ENCODE measurements around the gene FARSB. TPM values are rescaled to one million over a fixed set of nuclear protein-coding genes. Genes with fewer than 3 reads are reported as not detected.
A peak's percentile ranks its signal among the peaks of the same experiment; 100 is the strongest.

FARSB gene
- total RNA-seq, 1 experiment from 2014 or later: 36.7 TPM

GRCh38 chr2:222653280-222653679 lies 2.6 kb downstream of the FARSB start:
- no peak for DNase-seq
- H2AFZ ChIP-seq (ENCODE audit: low read length): no peak overlapping the region
- peaks cover 40% of the 10 kb centered on the region for H3K4me1 ChIP-seq (ENCODE audit: low read length)
- no peaks in the 10 kb centered on the region for H3K9me2 ChIP-seq (replicated peaks; ENCODE audit: insufficient read depth, low read length)
- peaks cover 10% of the 10 kb centered on the region; the same call in 1 of the 2 replicates for H4K20me1 ChIP-seq (ENCODE audit: insufficient read depth, low read depth, low read length)
- H3K27ac ChIP-seq (ENCODE audit: low read length): no peak overlapping the region
- H3K4me3 ChIP-seq (ENCODE audit: low read length): peak overlapping the region; percentile 94; the same call in 1 of the 2 replicates
- H3K9me3 ChIP-seq (ENCODE audit: low read length): no peaks in the 10 kb centered on the region
- H3K79me2 ChIP-seq (ENCODE audit: low read length): peaks cover 83% of the 10 kb centered on the region
- no peaks in the 10 kb centered on the region for H3K27me3 ChIP-seq (ENCODE audit: low read length)
- H3K4me2 ChIP-seq (ENCODE audit: low read depth, low read length, poor library complexity, severe bottlenecking): peak overlapping the region; percentile 97
- peak overlapping the region; percentile 98 for H3K9ac ChIP-seq (ENCODE audit: low read length)
- peaks cover 6% of the 10 kb centered on the region; the same call in 1 of the 2 replicates for H3K36me3 ChIP-seq (ENCODE audit: insufficient read depth, low read length)

DNA sequence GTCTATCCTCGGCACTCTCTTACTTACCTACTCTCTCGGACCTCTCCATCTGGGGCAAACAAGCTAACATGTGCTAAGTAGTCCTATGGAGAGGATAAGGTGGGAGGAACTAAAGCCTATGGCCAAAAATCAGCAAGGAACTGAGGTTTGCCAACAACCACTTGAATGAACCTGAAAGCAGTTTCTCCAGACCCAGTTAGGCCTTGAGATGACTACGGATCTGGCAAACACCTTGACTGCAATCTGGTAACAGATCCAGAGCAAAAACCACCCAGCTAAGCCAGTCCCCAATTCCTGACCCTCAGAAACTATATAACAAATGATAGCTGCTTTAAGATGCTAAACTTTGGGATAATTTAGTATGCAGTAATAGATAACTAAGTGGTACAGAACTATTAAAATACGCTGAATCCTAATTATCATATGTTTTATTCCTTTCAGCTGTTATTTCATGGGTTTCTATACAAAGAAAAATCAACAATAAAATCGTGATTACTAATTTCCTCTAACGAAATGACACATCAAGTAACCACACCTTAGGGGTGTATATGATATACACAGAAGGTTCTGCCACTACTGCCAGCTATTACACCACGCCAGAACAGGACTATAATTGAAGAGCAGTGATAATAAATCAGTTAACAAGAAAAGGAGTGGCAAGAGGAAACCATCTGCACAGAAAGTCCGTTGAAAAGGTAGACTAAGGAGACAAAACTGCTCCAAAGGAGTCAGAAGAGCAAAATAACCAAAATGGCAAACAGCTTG lies 3.2 kb downstream of the FARSB start:
- Histone ChIP-seq H3K4me1 (ENCODE audit: low read length) (peaks cover 40% of the 10 kb centered on the region), H3K79me2 (ENCODE audit: low read length) (peaks cover 86% of the 10 kb centered on the region), H3K36me3 (ENCODE audit: insufficient read depth, low read length) (peaks cover 9% of the 10 kb centered on the region; the same call in 1 of the 2 replicates), H3K9me2 (replicated peaks; ENCODE audit: insufficient read depth, low read length) (no peaks in the 10 kb centered on the region), H3K4me3 (ENCODE audit: low read length) (no peak overlapping the region; the same call in 1 of the 2 replicates), H3K4me2 (ENCODE audit: low read depth, low read length, poor library complexity, severe bottlenecking) (peak overlapping the region; percentile 97), H3K9me3 (ENCODE audit: low read length) (no peaks in the 10 kb centered on the region), H3K27me3 (ENCODE audit: low read length) (no peaks in the 10 kb centered on the region), H4K20me1 (ENCODE audit: insufficient read depth, low read depth, low read length) (peaks cover 10% of the 10 kb centered on the region; the same call in 1 of the 2 replicates), H3K9ac (ENCODE audit: low read length) (peak overlapping the region; percentile 98), H2AFZ (ENCODE audit: low read length) (no peak overlapping the region), H3K27ac (ENCODE audit: low read length) (no peak overlapping the region)
- no peak for DNase-seq

DNA sequence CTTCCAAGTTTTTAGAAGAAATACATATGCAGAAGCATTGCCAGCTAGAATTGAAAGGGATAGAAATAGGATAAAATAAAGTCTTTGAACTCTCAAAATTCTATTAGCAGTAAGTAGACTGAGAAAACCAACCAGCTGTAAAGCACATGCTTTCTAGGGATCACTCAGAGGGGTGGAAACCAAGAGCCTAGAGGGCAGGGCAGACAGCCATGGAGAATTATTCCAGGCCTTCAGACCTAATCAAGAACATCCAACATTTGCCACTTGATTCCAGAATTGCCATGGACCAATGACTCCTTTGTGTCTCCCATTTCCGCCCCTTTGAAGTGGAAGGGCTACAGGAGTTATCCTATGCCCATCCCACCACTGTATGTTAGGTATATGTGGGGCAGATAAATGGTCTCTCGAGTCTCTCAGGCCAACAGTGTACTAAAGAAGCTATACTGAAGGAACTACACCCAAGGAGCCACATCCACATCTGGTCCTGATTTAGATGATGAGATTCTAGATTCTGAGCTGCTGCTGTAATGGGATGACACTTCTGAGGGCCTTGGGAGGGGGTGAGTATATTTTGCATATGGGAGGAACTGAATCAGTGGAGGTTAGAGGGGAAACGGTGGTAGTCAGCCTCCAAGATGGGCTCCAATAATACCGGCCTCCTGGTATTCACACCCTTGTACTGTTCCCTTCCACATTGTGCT lies 4.0 kb downstream of the FARSB start:
- no peaks in the 10 kb centered on the region for H3K9me3 ChIP-seq (ENCODE audit: low read length)

GRCh38 chr2:222649801-222650200 lies 6.1 kb downstream of the FARSB start:
- Histone ChIP-seq H3K36me3 (ENCODE audit: insufficient read depth, low read length) (peaks cover 26% of the 10 kb centered on the region), H3K9me3 (ENCODE audit: low read length) (no peaks in the 10 kb centered on the region), H2AFZ (ENCODE audit: low read length) (no peak overlapping the region), H3K4me2 (ENCODE audit: low read depth, low read length, poor library complexity, severe bottlenecking) (no peak overlapping the region), H3K9me2 (replicated peaks; ENCODE audit: insufficient read depth, low read length) (no peaks in the 10 kb centered on the region), H4K20me1 (ENCODE audit: insufficient read depth, low read depth, low read length) (peaks cover 10% of the 10 kb centered on the region; the same call in 1 of the 2 replicates), H3K79me2 (ENCODE audit: low read length) (peaks cover 88% of the 10 kb centered on the region), H3K9ac (ENCODE audit: low read length) (no peak overlapping the region), H3K4me1 (ENCODE audit: low read length) (peaks cover 46% of the 10 kb centered on the region), H3K4me3 (ENCODE audit: low read length) (no peak overlapping the region), H3K27ac (ENCODE audit: low read length) (no peak overlapping the region), H3K27me3 (ENCODE audit: low read length) (no peaks in the 10 kb centered on the region)
- DNase-seq: no peak

More for the DNA sequence above, 4.0 kb downstream of the FARSB start:
- Histone ChIP-seq H3K9me2 (replicated peaks; ENCODE audit: insufficient read depth, low read length) (no peaks in the 10 kb centered on the region), H3K4me3 (ENCODE audit: low read length) (no peak overlapping the region), H3K4me2 (ENCODE audit: low read depth, low read length, poor library complexity, severe bottlenecking) (no peak overlapping the region), H3K79me2 (ENCODE audit: low read length) (peaks cover 85% of the 10 kb centered on the region), H3K36me3 (ENCODE audit: insufficient read depth, low read length) (peaks cover 9% of the 10 kb centered on the region; the same call in 1 of the 2 replicates), H3K27ac (ENCODE audit: low read length) (no peak overlapping the region), H4K20me1 (ENCODE audit: insufficient read depth, low read depth, low read length) (peaks cover 10% of the 10 kb centered on the region; the same call in 1 of the 2 replicates), H3K27me3 (ENCODE audit: low read length) (no peaks in the 10 kb centered on the region), H3K4me1 (ENCODE audit: low read length) (peaks cover 33% of the 10 kb centered on the region), H3K9ac (ENCODE audit: low read length) (no peak overlapping the region), H2AFZ (ENCODE audit: low read length) (no peak overlapping the region)
- no peak for DNase-seq

- Histone ChIP-seq H2AFZ (ENCODE audit: low read length) (no peak overlapping the region), H3K27ac (ENCODE audit: low read length) (no peak overlapping the region), H3K4me3 (ENCODE audit: low read length) (no peak overlapping the region), H3K4me1 (ENCODE audit: low read length) (peaks cover 13% of the 10 kb centered on the region), H4K20me1 (ENCODE audit: insufficient read depth, low read depth, low read length) (no peaks in the 10 kb centered on the region; the same call in 1 of the 2 replicates), H3K9me3 (ENCODE audit: low read length) (no peaks in the 10 kb centered on the region), H3K4me2 (ENCODE audit: low read depth, low read length, poor library complexity, severe bottlenecking) (no peak overlapping the region), H3K9ac (ENCODE audit: low read length) (no peak overlapping the region), H3K27me3 (ENCODE audit: low read length) (no peaks in the 10 kb centered on the region), H3K36me3 (ENCODE audit: insufficient read depth, low read length) (peaks cover 52% of the 10 kb centered on the region), H3K9me2 (replicated peaks; ENCODE audit: insufficient read depth, low read length) (no peaks in the 10 kb centered on the region), H3K79me2 (ENCODE audit: low read length) (peaks cover 83% of the 10 kb centered on the region)
- no peak for DNase-seq
These were observed 9.9 kb downstream of the FARSB start for GRCh38 chr2:222646008-222646407.

- Histone ChIP-seq H3K4me2 (ENCODE audit: low read depth, low read length, poor library complexity, severe bottlenecking) (no peak overlapping the region), H3K4me1 (ENCODE audit: low read length) (peaks cover 13% of the 10 kb centered on the region), H4K20me1 (ENCODE audit: insufficient read depth, low read depth, low read length) (no peaks in the 10 kb centered on the region), H3K9ac (ENCODE audit: low read length) (no peak overlapping the region), H3K79me2 (ENCODE audit: low read length) (peaks cover 70% of the 10 kb centered on the region), H3K36me3 (ENCODE audit: insufficient read depth, low read length) (peaks cover 69% of the 10 kb centered on the region), H3K27ac (ENCODE audit: low read length) (no peak overlapping the region), H3K27me3 (ENCODE audit: low read length) (no peaks in the 10 kb centered on the region), H2AFZ (ENCODE audit: low read length) (no peak overlapping the region), H3K9me3 (ENCODE audit: low read length) (no peaks in the 10 kb centered on the region), H3K4me3 (ENCODE audit: low read length) (no peak overlapping the region), H3K9me2 (replicated peaks; ENCODE audit: insufficient read depth, low read length) (no peaks in the 10 kb centered on the region)
- no peak for DNase-seq
These were observed 12.8 kb downstream of the FARSB start for GRCh38 chr2:222643134-222643533.

GRCh38 chr2:222641336-222641735 lies 14.6 kb downstream of the FARSB start:
- Histone ChIP-seq H2AFZ (ENCODE audit: low read length) (no peak overlapping the region), H3K27ac (ENCODE audit: low read length) (no peak overlapping the region), H3K9me2 (replicated peaks; ENCODE audit: insufficient read depth, low read length) (no peaks in the 10 kb centered on the region), H4K20me1 (ENCODE audit: insufficient read depth, low read depth, low read length) (no peaks in the 10 kb centered on the region), H3K9ac (ENCODE audit: low read length) (no peak overlapping the region), H3K79me2 (ENCODE audit: low read length) (peaks cover 79% of the 10 kb centered on the region), H3K36me3 (ENCODE audit: insufficient read depth, low read length) (peaks cover 78% of the 10 kb centered on the region), H3K4me1 (ENCODE audit: low read length) (peaks cover 13% of the 10 kb centered on the region), H3K9me3 (ENCODE audit: low read length) (no peaks in the 10 kb centered on the region), H3K4me3 (ENCODE audit: low read length) (no peak overlapping the region), H3K4me2 (ENCODE audit: low read depth, low read length, poor library complexity, severe bottlenecking) (no peak overlapping the region), H3K27me3 (ENCODE audit: low read length) (no peaks in the 10 kb centered on the region)
- no peak for DNase-seq

DNA sequence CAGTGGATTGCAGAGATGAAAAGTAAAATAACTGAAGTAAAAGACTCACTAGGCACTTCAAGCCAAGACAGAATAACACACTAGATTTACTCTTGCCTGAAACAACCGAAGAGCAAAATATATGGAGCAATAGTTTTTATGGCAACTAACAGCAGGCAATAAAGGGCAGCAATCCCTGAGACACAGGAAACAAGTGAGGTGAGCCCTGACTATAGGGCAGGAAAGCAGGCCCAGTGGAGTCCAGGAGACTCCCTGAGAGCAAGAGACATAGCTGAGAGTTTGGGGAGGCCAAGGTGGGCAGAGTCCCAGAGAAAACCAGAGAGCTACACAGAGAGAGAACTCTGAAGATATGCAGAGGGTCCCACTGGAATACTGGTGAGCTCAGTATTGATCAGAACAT lies 18.8 kb downstream of the FARSB start:
- Histone ChIP-seq H3K9me3 (ENCODE audit: low read length) (no peaks in the 10 kb centered on the region), H3K9ac (ENCODE audit: low read length) (no peak overlapping the region), H4K20me1 (ENCODE audit: insufficient read depth, low read depth, low read length) (no peaks in the 10 kb centered on the region), H3K9me2 (replicated peaks; ENCODE audit: insufficient read depth, low read length) (no peaks in the 10 kb centered on the region), H3K4me2 (ENCODE audit: low read depth, low read length, poor library complexity, severe bottlenecking) (no peak overlapping the region), H3K4me3 (ENCODE audit: low read length) (no peak overlapping the region), H3K36me3 (ENCODE audit: insufficient read depth, low read length) (peaks cover 77% of the 10 kb centered on the region), H2AFZ (ENCODE audit: low read length) (no peak overlapping the region), H3K27me3 (ENCODE audit: low read length) (no peaks in the 10 kb centered on the region), H3K27ac (ENCODE audit: low read length) (no peak overlapping the region), H3K79me2 (ENCODE audit: low read length) (peaks cover 53% of the 10 kb centered on the region), H3K4me1 (ENCODE audit: low read length) (no peaks in the 10 kb centered on the region)
- no peak for DNase-seq
